ENCODE measurements around the gene ZNF836. TPM values are rescaled to one million over a fixed set of nuclear protein-coding genes. Genes with fewer than 3 reads are reported as not detected.

ZNF836 gene
- total RNA-seq, 1 donor from 2014 or later, result 5.5 TPM

- no peak for DNase-seq (ENCODE audit: extremely low read depth, low read depth, low spot score)
Measured at GRCh38 chr19:52188822-52189734, 17.7 kb upstream of the ZNF836 start.

- DNase-seq (ENCODE audit: extremely low read depth, low read depth, low spot score), result no peak
Measured at GRCh38 chr19:52187407-52187806, 16.0 kb upstream of the ZNF836 start.

DNA sequence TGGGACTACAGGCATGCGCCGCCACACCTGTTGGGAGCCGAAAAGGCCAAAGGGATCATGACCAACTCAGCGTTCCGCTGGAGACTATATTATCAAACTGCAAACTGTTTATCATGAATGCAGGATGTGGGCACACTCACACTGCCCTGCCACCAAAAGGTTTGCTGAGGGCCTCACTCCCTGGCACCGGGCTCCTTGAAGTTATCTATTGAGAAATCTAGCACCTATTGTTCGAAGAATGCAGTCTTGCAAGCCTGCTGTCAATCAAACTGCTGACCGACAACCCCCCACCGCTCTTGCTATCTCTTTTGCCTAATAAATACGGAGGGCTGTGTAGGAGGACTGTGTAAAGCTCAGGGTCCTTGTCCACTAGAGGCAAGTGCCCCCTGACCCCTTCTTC, 5.2 kb upstream of the ZNF836 start:
- DNase-seq (ENCODE audit: extremely low read depth, low read depth, low spot score), result no peak

- no peak for DNase-seq (ENCODE audit: extremely low read depth, low read depth, low spot score)
Measured at GRCh38 chr19:52172347-52172746, 926 bp upstream of the ZNF836 start.

DNA sequence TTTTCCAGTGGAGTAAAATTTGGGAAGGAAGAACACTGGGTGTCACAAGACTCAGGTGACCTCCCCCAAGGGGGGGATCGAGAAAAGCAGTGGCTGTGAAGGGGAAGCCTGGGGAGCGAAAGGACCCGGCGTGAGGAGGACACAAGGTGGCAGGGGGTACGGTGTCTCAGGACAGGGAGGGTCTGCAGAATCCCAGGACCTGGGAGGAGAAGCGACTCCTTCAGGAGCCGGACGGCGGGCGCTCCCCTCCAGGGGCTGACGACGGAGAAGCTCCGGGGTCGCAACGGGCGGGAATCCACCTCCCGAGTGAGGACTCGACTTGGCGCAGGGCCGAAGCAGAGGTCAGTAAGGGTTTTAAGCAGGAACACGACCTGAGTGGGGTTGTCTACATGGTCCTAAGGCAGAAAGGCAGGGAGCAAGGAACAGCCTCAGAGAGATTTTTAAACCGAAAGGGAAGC, 529 bp downstream of the ZNF836 start:
- DNase-seq (ENCODE audit: extremely low read depth, low read depth, low spot score), result no peak

GRCh38 chr19:52170304-52170703, 1.1 kb downstream of the ZNF836 start:
- no peak for DNase-seq (ENCODE audit: extremely low read depth, low read depth, low spot score)

DNA sequence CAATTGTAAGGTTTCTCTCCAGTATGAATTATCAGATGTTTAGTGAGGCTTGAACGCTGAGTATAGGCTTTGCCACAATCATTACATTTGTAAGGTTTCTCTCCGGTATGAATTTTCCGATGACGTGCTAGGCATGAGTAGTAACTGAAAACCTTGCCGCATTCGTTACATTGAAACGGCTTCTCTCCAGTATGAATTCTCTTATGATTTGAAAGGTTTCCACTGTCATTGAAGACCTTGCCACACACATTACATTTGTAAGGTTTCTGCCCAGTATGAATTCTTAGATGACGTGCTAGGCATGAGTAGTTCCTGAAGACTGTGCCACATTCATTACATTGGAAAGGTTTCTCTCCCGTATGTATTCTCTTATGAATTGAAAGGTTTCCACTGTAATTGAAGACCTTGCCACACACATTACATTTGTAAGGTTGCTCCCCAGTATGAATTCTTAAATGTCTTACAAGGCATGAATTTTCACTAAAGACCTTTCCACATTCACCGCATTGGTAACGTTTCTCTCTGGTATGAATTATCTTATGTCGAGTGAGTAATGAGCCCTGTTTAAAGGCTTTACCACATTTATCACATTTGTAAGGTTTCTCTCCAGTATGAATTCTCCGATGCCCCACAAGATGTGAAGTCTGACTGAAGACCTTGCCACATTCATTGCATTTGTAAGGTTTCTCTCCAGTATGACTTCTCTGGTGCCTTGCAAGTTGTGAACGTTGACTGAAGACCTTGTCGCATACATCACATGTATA, 15.6 kb downstream of the ZNF836 start:
- no peak for DNase-seq (ENCODE audit: extremely low read depth, low read depth, low spot score)

GRCh38 chr19:52148256-52148655, 23.2 kb downstream of the ZNF836 start:
- no peak for DNase-seq (ENCODE audit: extremely low read depth, low read depth, low spot score)

DNA sequence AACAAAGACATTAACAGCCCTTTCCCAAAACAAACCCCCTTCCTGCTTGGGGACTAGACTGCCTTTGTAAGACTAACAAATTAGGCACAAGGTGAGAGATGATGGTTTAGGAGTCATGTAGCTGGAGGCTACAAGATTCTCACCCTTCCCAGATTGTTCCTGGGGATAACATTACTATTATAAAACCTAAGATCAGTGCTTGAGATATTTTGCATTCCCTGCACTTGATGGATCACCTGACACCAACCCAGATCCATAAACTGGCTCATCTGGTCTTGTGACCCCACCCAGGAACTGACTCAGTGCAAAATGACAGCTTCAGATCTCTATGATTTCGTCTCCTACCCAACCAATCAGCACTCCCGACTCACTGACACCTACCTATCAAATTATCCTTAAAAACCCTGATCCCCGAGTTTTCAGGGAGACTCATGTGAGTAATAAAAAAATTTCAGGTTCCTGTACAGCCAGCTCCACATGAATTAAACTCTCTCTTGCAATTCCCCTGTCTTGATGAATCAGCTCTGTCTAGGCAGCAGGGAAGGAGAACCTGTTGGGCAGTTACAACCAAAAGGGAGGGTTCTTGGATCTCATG, 29.3 kb downstream of the ZNF836 start:
- no peak for DNase-seq (ENCODE audit: extremely low read depth, low read depth, low spot score)

DNA sequence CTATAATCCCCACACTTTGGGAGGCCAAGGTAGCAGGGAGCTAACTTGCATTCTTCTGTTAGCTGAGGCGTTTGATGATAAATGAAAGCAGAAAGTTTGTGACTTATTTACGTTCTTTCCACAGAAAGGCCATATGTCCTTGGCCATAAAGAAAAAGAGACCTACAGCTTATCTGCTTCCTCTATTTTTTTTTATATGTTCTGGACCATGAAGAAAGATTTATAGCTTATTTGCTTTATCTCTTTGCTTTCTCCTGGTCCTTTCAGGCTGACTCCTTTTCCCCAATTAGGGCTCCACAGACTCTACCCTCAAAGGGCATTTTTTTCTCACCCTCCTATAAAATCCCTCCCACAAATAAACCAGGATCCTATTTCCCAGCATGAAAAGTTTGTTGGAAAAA, 30.2 kb downstream of the ZNF836 start:
- no peak for DNase-seq (ENCODE audit: extremely low read depth, low read depth, low spot score)

- no peak for DNase-seq (ENCODE audit: extremely low read depth, low read depth, low spot score)
Measured at GRCh38 chr19:52140032-52140710, 31.2 kb downstream of the ZNF836 start.

- peak; percentile 63 for DNase-seq (ENCODE audit: extremely low read depth, low read depth, low spot score)
Measured at GRCh38 chr19:52139252-52140031, 32.0 kb downstream of the ZNF836 start, which contains the start of gene ZNF616. Gene ZNF616 (minus strand): TSS chr19:52139938. CDS start chr19:52130512, 9,426 bp downstream.

GRCh38 chr19:52138983-52139251, 32.5 kb downstream of the ZNF836 start:
- no peak for DNase-seq (ENCODE audit: extremely low read depth, low read depth, low spot score)

- DNase-seq (ENCODE audit: extremely low read depth, low read depth, low spot score), result no peak
Measured at GRCh38 chr19:52138278-52138982, 33.0 kb downstream of the ZNF836 start.

DNA sequence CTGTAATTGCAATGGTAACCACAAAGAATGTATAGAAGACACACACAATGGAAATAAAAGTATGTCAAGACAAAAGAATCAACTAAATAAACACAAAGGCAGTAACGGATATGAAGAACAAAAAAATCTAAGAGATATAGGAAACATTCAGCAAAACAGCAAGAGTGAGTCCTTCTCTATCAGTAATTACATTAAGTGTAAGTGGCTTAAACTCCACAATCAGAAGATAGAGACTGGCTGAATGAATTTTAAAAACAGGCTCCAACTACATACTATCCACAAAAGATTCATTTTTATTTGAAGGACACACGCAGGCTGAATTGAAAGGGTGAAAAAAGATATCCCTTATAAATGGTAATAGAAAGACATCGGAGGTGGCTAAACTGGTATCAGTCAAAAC, 51.1 kb downstream of the ZNF836 start:
- no peak for DNase-seq (ENCODE audit: extremely low read depth, low read depth, low spot score)

DNA sequence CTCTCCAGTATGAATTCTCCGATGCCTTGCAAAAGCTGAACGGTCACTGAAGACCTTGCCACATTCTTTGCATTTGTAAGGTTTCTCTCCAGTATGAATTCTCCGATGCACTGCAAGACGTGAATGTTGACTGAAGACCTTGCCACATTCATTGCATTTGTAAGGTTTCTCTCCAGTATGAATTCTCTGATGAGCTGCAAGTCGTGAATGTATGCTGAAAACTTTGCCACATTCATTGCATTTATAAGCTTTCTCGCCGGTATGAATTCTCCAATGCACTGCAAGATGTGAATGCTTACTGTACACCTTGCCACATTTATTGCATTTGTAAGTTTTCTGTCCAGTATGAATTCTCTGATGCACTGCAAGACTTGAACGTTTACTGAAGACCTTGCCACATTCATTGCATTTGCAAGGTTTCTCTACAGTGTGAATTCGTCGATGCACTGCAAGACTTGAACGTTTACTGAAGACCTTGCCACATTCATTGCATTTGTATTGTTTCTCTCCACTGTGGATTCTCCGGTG, 55.8 kb downstream of the ZNF836 start:
- DNase-seq (ENCODE audit: extremely low read depth, low read depth, low spot score), result no peak

DNA sequence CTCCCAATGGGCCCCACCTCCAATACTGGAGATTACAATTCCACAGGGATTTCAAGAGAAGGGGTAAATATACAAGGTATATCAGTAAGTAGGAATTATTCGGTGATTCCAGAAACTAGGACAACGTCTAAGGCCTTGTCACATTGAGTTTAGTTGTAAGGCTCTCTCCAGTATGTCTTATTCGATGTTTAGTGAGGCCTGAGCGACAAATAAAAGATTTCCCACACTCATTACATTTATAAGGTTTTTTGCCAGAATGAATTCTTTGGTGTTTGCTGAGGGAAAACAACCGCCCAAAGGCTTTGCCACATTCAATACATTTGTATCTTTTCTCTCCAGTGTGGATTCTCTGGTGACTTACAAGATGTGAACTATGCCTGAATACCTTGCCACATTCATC, 56.7 kb downstream of the ZNF836 start:
- DNase-seq (ENCODE audit: extremely low read depth, low read depth, low spot score), result no peak

GRCh38 chr19:52112624-52113023, 58.8 kb downstream of the ZNF836 start:
- no peak for DNase-seq (ENCODE audit: extremely low read depth, low read depth, low spot score)

GRCh38 chr19:52110780-52111179, 60.6 kb downstream of the ZNF836 start:
- no peak for DNase-seq (ENCODE audit: extremely low read depth, low read depth, low spot score)
